Brain microvascular endothelial cell (primary cell): ENCODE data around the gene STK32B.

Source experiments
- DNase-seq: peaks from one replicate; pipeline ENCODE4 v3.0.0-alpha.2; 2020
- H3K27ac ChIP-seq: fragments of 250-450 bp; sonication (Bioruptor Pico); 2 replicates; pipeline ENCODE4 v1.5.1; 2020; ENCODE audit warnings: mild to moderate bottlenecking, moderate library complexity
- H3K27me3 ChIP-seq: fragments of 250-450 bp; sonication (Bioruptor Pico); replicated peaks from 2 replicates; pipeline ENCODE4 v1.5.1; 2020; ENCODE audit warnings: mild to moderate bottlenecking
- H3K36me3 ChIP-seq: fragments of 250-450 bp; sonication (Bioruptor Pico); replicated peaks from 2 replicates; pipeline ENCODE4 v1.5.1; 2020; ENCODE audit warnings: mild to moderate bottlenecking
- H3K4me3 ChIP-seq: 2 replicates; pipeline ENCODE4 v1.5.1; 2011; ENCODE audit warnings: low read depth, mild to moderate bottlenecking, control low read depth, low read length, moderate library complexity
- CTCF ChIP-seq: IDR thresholded peaks from 2 replicates; pipeline ENCODE4 v1.5.1; 2011; ENCODE audit warnings: low read depth, mild to moderate bottlenecking, moderate library complexity, low read length, control low read depth, inconsistent platforms; ENCODE audit errors: missing control alignments
- in situ Hi-C: cut with HindIII; loops from 2 replicates; pipeline ENCODE4 v1.10.0; 2017; ENCODE audit warnings: low sequenced_read_pairs, low pct_ligation_motif_present

STK32B gene

DNA sequence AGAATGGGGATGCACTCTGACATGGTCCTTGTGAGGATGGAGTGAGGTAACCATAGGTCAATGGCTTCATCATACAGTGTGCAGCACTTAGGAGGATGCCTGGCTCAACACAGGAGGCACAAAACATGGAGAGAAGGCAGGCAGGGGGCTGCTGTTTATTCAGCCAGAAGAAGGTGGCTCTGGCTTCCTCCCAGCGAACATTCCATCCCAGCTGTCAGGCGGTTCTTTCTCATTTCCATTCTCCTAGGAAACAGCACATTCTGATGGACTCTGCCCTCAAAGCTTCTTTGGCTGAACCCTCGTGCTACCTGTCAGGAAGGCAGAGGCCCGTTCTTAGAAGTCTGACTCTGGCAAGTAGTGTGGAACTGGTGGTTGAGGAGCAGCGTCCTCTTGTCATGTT is 18.6 kb downstream of the STK32B start:
- no peak overlapping the region for H3K4me3 ChIP-seq
- H3K27me3 ChIP-seq = no peaks in the 10 kb centered on the region
- DNase-seq = no peak
- H3K36me3 ChIP-seq = no peaks in the 10 kb centered on the region
- in situ Hi-C loops = no loop called here
- TF ChIP-seq CTCF = no peak
- no peak overlapping the region for H3K27ac ChIP-seq

DNA sequence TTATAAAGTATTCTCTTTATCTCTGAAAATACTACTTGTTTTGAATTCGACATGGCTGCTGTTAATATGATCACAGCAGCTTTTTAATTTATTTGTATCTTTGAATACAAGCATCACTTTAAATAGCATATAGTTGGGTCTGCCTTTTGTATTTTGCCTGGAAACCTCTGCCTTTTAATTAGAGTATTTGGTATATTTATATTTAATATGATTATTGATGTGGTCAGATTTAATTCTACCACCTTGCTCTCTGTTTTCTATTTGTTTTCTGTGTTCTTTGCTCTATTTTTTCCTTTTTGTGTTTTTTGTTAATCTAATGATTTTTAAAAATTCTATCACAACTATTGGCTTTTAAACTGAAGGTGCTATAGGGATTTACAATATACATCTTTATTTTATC is 21.7 kb downstream of the STK32B start:
- no peaks in the 10 kb centered on the region for H3K36me3 ChIP-seq
- H3K4me3 ChIP-seq = no peak overlapping the region
- DNase-seq = no peak
- H3K27me3 ChIP-seq = no peaks in the 10 kb centered on the region
- no peak overlapping the region for H3K27ac ChIP-seq
- TF ChIP-seq CTCF = no peak
- in situ Hi-C loops = no loop called here

GRCh38 chr4:5078009-5078408 is 26.7 kb downstream of the STK32B start:
- no peaks in the 10 kb centered on the region for H3K27me3 ChIP-seq
- no peak overlapping the region for H3K4me3 ChIP-seq
- no peak for DNase-seq
- TF ChIP-seq CTCF = no peak
- in situ Hi-C loops = no loop called here
- H3K36me3 ChIP-seq = no peaks in the 10 kb centered on the region
- H3K27ac ChIP-seq = no peak overlapping the region

GRCh38 chr4:5079581-5079980 is 28.3 kb downstream of the STK32B start:
- H3K27ac ChIP-seq = no peak overlapping the region
- H3K27me3 ChIP-seq = no peaks in the 10 kb centered on the region
- no peak for TF ChIP-seq CTCF
- H3K4me3 ChIP-seq = no peak overlapping the region
- no peaks in the 10 kb centered on the region for H3K36me3 ChIP-seq
- in situ Hi-C loops = no loop called here
- peak; percentile 84 for DNase-seq

DNA sequence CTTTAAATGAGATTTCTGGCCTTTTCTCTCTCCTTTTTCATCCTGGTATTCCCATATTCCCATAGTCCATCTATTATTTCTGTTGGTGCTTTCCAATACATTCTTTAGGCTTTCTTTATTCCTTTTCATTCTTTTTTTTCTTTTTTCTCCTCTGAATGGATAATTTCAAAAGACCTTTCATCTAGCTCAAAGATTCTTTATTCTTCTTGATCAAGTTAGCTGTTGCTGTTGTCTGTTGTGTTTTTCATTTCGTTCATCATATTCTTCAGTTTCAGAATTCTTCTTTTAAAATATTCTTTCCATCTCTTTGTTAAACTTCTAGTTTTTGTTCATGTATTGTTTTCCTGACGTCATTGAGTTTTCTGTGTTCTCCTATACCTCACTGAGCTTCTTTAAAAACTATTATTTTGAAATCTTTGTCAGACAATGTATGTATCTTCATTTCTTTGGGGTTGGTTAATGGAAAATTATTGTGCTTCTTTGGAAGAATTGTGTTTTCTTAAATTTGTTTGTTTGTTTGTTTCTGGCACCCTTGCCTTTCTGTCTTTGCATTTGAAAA is 30.2 kb downstream of the STK32B start:
- no peak for DNase-seq
- Histone ChIP-seq H3K36me3 (no peaks in the 10 kb centered on the region), H3K4me3 (no peak overlapping the region), H3K27ac (no peak overlapping the region), H3K27me3 (no peaks in the 10 kb centered on the region)
- in situ Hi-C loops = no loop called here
- no peak for TF ChIP-seq CTCF

GRCh38 chr4:5082376-5082775 is 31.1 kb downstream of the STK32B start:
- Histone ChIP-seq H3K27me3 (no peaks in the 10 kb centered on the region), H3K27ac (peak overlapping the region; percentile 29), H3K4me3 (no peak overlapping the region), H3K36me3 (no peaks in the 10 kb centered on the region)
- no peak for TF ChIP-seq CTCF
- peak; percentile 60 for DNase-seq
- in situ Hi-C loops = no loop called here
